ENCODE measurements around the gene UQCRC1. TPM values are rescaled to one million over a fixed set of nuclear protein-coding genes. Genes with fewer than 3 reads are reported as not detected.

UQCRC1 gene
- total RNA-seq, 1 experiment from 2014 or later: 610 TPM

- DNase-seq: no peak
- peaks cover 7% of the 10 kb centered on the region for H3K27me3 ChIP-seq (ENCODE audit: control insufficient read depth, insufficient read depth, low read length)
- H3K36me3 ChIP-seq (replicated peaks; ENCODE audit: control insufficient read depth, insufficient read depth, low read length): peaks cover 32% of the 10 kb centered on the region
- no peak overlapping the region for H3K4me3 ChIP-seq (ENCODE audit: insufficient read depth, low read depth, low read length)
Observed at GRCh38 chr3:48597408-48597800, 12.0 kb downstream of the UQCRC1 start.

DNA sequence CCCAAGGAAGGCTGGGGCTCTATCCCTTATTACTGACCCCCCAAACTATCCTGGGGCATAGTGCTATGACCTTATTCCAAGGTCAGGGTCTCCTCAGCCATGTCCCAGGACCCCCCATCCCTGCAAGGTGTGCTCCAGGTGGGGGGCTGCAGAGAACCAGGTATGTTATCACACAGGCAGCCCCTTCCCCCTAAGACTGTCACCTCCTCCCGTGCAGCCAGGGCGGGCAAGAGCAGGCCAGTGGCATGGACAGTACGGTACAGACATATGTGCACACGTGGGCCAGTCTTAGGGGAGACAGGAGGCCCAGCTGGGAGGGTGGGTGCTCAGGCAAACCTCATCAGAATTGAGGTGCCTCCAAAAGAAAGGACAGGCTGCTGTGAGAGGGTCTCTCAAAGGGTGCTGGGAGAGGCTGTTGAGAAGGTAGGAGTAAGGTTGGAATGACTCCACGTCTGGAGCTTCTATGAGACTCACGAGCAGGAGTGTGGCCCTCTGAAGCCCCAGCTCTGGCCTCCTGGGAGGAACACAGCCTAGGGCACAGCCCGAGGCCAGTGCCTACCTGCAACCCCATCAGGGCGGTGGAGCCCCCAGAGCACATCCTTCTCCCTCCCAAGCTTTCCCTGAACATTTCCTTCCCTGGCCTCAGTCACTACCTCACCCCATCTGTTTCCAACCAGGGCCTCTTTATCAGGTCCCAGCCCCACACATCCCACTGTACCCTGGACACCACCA is 12.6 kb downstream of the UQCRC1 start:
- DNase-seq: no peak
- peaks cover 32% of the 10 kb centered on the region for H3K36me3 ChIP-seq (replicated peaks; ENCODE audit: control insufficient read depth, insufficient read depth, low read length)

GRCh38 chr3:48596157-48596556 is 13.3 kb downstream of the UQCRC1 start:
- Histone ChIP-seq H3K4me3 (ENCODE audit: insufficient read depth, low read depth, low read length) (no peak overlapping the region), H3K36me3 (replicated peaks; ENCODE audit: control insufficient read depth, insufficient read depth, low read length) (peaks cover 25% of the 10 kb centered on the region), H3K27me3 (ENCODE audit: control insufficient read depth, insufficient read depth, low read length) (peaks cover 7% of the 10 kb centered on the region)
- DNase-seq: no peak

More for the DNA sequence above, 12.6 kb downstream of the UQCRC1 start:
- H3K4me3 ChIP-seq (ENCODE audit: insufficient read depth, low read depth, low read length): no peak overlapping the region
- H3K27me3 ChIP-seq (ENCODE audit: control insufficient read depth, insufficient read depth, low read length): peaks cover 7% of the 10 kb centered on the region

DNA sequence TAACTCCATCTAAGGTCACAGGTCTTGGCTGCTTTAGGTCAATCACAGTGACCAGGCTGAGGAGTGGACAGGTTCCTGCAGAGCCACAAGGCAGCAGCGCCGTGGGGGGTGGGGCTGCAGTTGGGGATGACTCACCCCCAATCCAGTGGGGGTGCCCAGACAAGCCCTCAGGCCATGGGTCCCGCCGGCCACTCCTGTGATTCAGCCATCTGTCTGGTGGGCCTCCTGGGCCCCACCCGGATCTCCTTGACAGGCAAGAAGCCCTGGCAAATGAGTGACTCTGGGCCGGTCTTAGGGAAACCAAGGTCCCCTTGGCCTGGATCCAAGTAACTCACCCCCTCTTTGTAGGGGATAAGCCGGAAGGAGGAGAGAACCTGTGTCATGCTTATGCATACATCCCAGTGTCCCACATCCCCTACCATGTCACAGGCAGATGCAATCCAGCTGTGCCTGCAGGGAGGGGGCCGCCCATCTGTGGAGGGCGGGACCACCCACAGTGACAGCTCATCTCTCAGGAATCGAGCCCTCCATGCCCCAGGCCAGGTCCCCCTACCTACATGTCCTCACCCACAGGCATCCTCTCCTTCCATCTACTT is 13.8 kb downstream of the UQCRC1 start:
- Histone ChIP-seq H3K27me3 (ENCODE audit: control insufficient read depth, insufficient read depth, low read length) (peaks cover 7% of the 10 kb centered on the region), H3K36me3 (replicated peaks; ENCODE audit: control insufficient read depth, insufficient read depth, low read length) (peaks cover 20% of the 10 kb centered on the region), H3K4me3 (ENCODE audit: insufficient read depth, low read depth, low read length) (no peak overlapping the region)
- DNase-seq: peak; percentile 91

- Histone ChIP-seq H3K27me3 (ENCODE audit: control insufficient read depth, insufficient read depth, low read length) (peaks cover 7% of the 10 kb centered on the region), H3K4me3 (ENCODE audit: insufficient read depth, low read depth, low read length) (peak within 1 kb of the TSS; percentile 50), H3K36me3 (replicated peaks; ENCODE audit: control insufficient read depth, insufficient read depth, low read length) (peaks cover 15% of the 10 kb centered on the region)
- DNase-seq: no peak
Observed at GRCh38 chr3:48595075-48595525, 14.3 kb downstream of the UQCRC1 start, which contains the start of gene COL7A1. Gene COL7A1 (minus strand): TSS chr3:48595329. CDS start chr3:48595159, 170 bp downstream.

GRCh38 chr3:48594417-48595049 is 14.9 kb downstream of the UQCRC1 start:
- H3K4me3 ChIP-seq (ENCODE audit: insufficient read depth, low read depth, low read length): peak overlapping the region; percentile 50
- DNase-seq: peak; percentile 80

GRCh38 chr3:48593337-48593736 is 16.1 kb downstream of the UQCRC1 start:
- peaks cover 7% of the 10 kb centered on the region for H3K27me3 ChIP-seq (ENCODE audit: control insufficient read depth, insufficient read depth, low read length)
- DNase-seq: no peak
- peaks cover 2% of the 10 kb centered on the region for H3K36me3 ChIP-seq (replicated peaks; ENCODE audit: control insufficient read depth, insufficient read depth, low read length)
- no peak overlapping the region for H3K4me3 ChIP-seq (ENCODE audit: insufficient read depth, low read depth, low read length)

More at GRCh38 chr3:48594417-48595049, 14.9 kb downstream of the UQCRC1 start:
- Histone ChIP-seq H3K27me3 (ENCODE audit: control insufficient read depth, insufficient read depth, low read length) (peaks cover 7% of the 10 kb centered on the region), H3K36me3 (replicated peaks; ENCODE audit: control insufficient read depth, insufficient read depth, low read length) (peaks cover 9% of the 10 kb centered on the region)

- DNase-seq: no peak
- Histone ChIP-seq H3K27me3 (ENCODE audit: control insufficient read depth, insufficient read depth, low read length) (peaks cover 7% of the 10 kb centered on the region), H3K36me3 (replicated peaks; ENCODE audit: control insufficient read depth, insufficient read depth, low read length) (peaks cover 2% of the 10 kb centered on the region), H3K4me3 (ENCODE audit: insufficient read depth, low read depth, low read length) (no peak overlapping the region)
Observed at GRCh38 chr3:48592519-48593087, 16.8 kb downstream of the UQCRC1 start.

DNA sequence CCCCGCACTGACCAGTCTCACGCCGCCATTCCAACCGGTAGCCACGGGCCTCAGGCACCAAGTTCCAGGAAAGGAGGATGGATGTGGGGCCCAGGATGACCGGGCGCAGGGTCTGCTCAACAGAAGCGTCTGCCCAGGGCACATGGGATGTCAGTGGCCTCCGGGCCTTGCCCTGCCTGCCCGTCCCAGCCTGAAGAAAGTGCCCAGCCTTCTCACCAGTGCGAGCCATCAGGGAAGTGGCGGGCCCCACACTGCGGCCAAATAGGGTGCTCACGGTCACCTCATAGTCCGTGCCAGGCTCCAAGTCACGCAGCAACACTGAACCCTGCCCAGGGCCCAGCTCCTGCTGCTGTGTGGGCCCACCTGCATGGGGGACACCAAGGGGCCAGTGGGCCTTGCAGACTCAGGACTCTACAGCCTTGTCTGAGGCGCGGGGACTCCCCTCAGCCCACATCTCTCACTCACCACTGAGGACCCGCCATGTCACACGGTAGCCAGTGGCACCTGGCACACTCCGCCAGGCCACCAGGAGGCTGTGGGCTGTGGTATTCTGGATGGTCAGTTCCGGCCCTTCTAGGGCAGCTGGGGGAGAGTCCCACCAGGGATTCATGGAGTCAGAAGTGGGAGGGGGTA is 17.4 kb downstream of the UQCRC1 start:
- DNase-seq: no peak
- H3K4me3 ChIP-seq (ENCODE audit: insufficient read depth, low read depth, low read length): no peak overlapping the region
- no peaks in the 10 kb centered on the region for H3K36me3 ChIP-seq (replicated peaks; ENCODE audit: control insufficient read depth, insufficient read depth, low read length)
- H3K27me3 ChIP-seq (ENCODE audit: control insufficient read depth, insufficient read depth, low read length): peaks cover 7% of the 10 kb centered on the region

- Histone ChIP-seq H3K36me3 (replicated peaks; ENCODE audit: control insufficient read depth, insufficient read depth, low read length) (no peaks in the 10 kb centered on the region), H3K4me3 (ENCODE audit: insufficient read depth, low read depth, low read length) (no peak overlapping the region), H3K27me3 (ENCODE audit: control insufficient read depth, insufficient read depth, low read length) (peaks cover 7% of the 10 kb centered on the region)
- DNase-seq: no peak
Observed at GRCh38 chr3:48591436-48591835, 18.0 kb downstream of the UQCRC1 start.

GRCh38 chr3:48588230-48588629 is 21.2 kb downstream of the UQCRC1 start:
- no peaks in the 10 kb centered on the region; the same call in 1 of the 2 replicates for H3K36me3 ChIP-seq (replicated peaks; ENCODE audit: control insufficient read depth, insufficient read depth, low read length)
- H3K27me3 ChIP-seq (ENCODE audit: control insufficient read depth, insufficient read depth, low read length): no peaks in the 10 kb centered on the region
- H3K4me3 ChIP-seq (ENCODE audit: insufficient read depth, low read depth, low read length): no peak overlapping the region
- no peak for DNase-seq

GRCh38 chr3:48587686-48588085 is 21.8 kb downstream of the UQCRC1 start:
- Histone ChIP-seq H3K27me3 (ENCODE audit: control insufficient read depth, insufficient read depth, low read length) (no peaks in the 10 kb centered on the region), H3K36me3 (replicated peaks; ENCODE audit: control insufficient read depth, insufficient read depth, low read length) (no peaks in the 10 kb centered on the region; the same call in 1 of the 2 replicates), H3K4me3 (ENCODE audit: insufficient read depth, low read depth, low read length) (no peak overlapping the region)
- DNase-seq: no peak

- no peak for DNase-seq
- Histone ChIP-seq H3K27me3 (ENCODE audit: control insufficient read depth, insufficient read depth, low read length) (no peaks in the 10 kb centered on the region), H3K4me3 (ENCODE audit: insufficient read depth, low read depth, low read length) (no peak overlapping the region), H3K36me3 (replicated peaks; ENCODE audit: control insufficient read depth, insufficient read depth, low read length) (no peaks in the 10 kb centered on the region; the same call in 1 of the 2 replicates)
Observed at GRCh38 chr3:48585411-48585810, 24.0 kb downstream of the UQCRC1 start.

- Histone ChIP-seq H3K27me3 (ENCODE audit: control insufficient read depth, insufficient read depth, low read length) (no peaks in the 10 kb centered on the region), H3K36me3 (replicated peaks; ENCODE audit: control insufficient read depth, insufficient read depth, low read length) (no peaks in the 10 kb centered on the region; the same call in 1 of the 2 replicates), H3K4me3 (ENCODE audit: insufficient read depth, low read depth, low read length) (no peak overlapping the region)
- DNase-seq: no peak
Observed at GRCh38 chr3:48584836-48585235, 24.6 kb downstream of the UQCRC1 start.
